ENCODE data around the gene PLSCR3. TPM values are rescaled to one million over a fixed set of nuclear protein-coding genes. Genes with fewer than 3 reads are reported as not detected.

The PLSCR3 gene
- total RNA-seq, 1 experiment from 2014 or later = 43.8 TPM

GRCh38 chr17:7421186-7421585 lies 26.9 kb upstream of the PLSCR3 start:
- H3K79me2 ChIP-seq (ENCODE audit: insufficient read depth, low read length) = no peaks in the 10 kb centered on the region
- no peaks in the 10 kb centered on the region; a peak in 1 of 4 replicates for H3K36me3 ChIP-seq (ENCODE audit: control insufficient read depth in 1 of 2, insufficient read depth in 2 of 2, low read length in 2 of 2)
- ATAC-seq (no peak), DNase-seq (ENCODE audit: low read depth, low spot score) (no peak)
- H2AFZ ChIP-seq (ENCODE audit: low read depth, low read length, poor library complexity, severe bottlenecking) = no peak overlapping the region
- CTCF ChIA-PET = no interaction called here
- POLR2A ChIA-PET = no interaction called here
- TF ChIP-seq EZH2 (IDR thresholded peaks at IDR 0.05) = no peak
- no peak for TF ChIP-seq ZBTB33 (IDR thresholded peaks at IDR 0.05; ENCODE audit: extremely low read depth, insufficient replicate concordance, low read length)
- TF ChIP-seq EGR1 (IDR thresholded peaks at IDR 0.05; ENCODE audit: low read depth) = no peak
- TF ChIP-seq RAD21 (IDR thresholded peaks at IDR 0.05; ENCODE audit: low read depth) = no peak
- no peak for TF ChIP-seq YY1 (IDR thresholded peaks at IDR 0.05; ENCODE audit: extremely low read depth, insufficient replicate concordance, low read depth, low read length)
- no peak for TF ChIP-seq SRF (IDR thresholded peaks at IDR 0.05; ENCODE audit: low read depth)
- no peak for TF ChIP-seq JUND (IDR thresholded peaks at IDR 0.05)
- no peak for TF ChIP-seq ELF1 (IDR thresholded peaks at IDR 0.05; ENCODE audit: borderline replicate concordance, low read depth)
- no peak for TF ChIP-seq TCF7L2 (IDR thresholded peaks at IDR 0.05; ENCODE audit: borderline replicate concordance, extremely low read depth, insufficient read depth, insufficient read length)
- no peak overlapping the region for H3K27ac ChIP-seq (ENCODE audit: low read depth, low read length)
- H3K9ac ChIP-seq (ENCODE audit: low read length) = no peak overlapping the region
- no peak overlapping the region for H3K4me2 ChIP-seq (ENCODE audit: low read length)
- RAD21 ChIA-PET (ENCODE audit: low non-redundant PET in 1 of 2, low total read pairs in 2 of 2, uncharacterized antibody in 2 of 2, unreplicated experiment in 2 of 2) = no interaction called here
- BruUV-seq (replicated peaks) = no TSS peak
- H4K20me1 ChIP-seq (ENCODE audit: insufficient read depth) = no peaks in the 10 kb centered on the region
- H3K9me3 ChIP-seq (ENCODE audit: control insufficient read depth in 1 of 2, insufficient read depth in 1 of 2, low read depth in 1 of 2, low read length in 2 of 2) = no peaks in the 10 kb centered on the region
- H3K4me1 ChIP-seq (ENCODE audit: control insufficient read depth in 1 of 2, insufficient read depth in 2 of 2, low read length in 2 of 2) = no peaks in the 10 kb centered on the region
- H3K9me2 ChIP-seq (ENCODE audit: insufficient read depth) = no peaks in the 10 kb centered on the region
- intact Hi-C loops (cut with micrococcal nuclease) = no loop called here
- no peaks in the 10 kb centered on the region for H3K27me3 ChIP-seq (ENCODE audit: insufficient read depth, low read length)
- no peak overlapping the region for H3K4me3 ChIP-seq (replicated peaks in 1 of 2; ENCODE audit: low read depth in 1 of 2, low read length in 2 of 2)
